Peyer's patch (tissue), 4 donors: ENCODE data around the gene CT45A2.
"Not testable (repeated sequence)": the region's sequence is repeated elsewhere in the genome, so short reads cannot be mapped to it uniquely, and the experiment has no call there.

ENCODE experiments used
- CTCF ChIP-seq, 6 experiments: fragments of 450-650 bp in 4 of 6; fragments of 200-600 bp in 2 of 6; sonication (generic) in 1 of 6; IDR thresholded peaks; one replicate each; pipeline ENCODE4 v1.5.1; 2017 to 2019; ENCODE audit warnings: antibody characterized with exemption in 6 of 6, mild to moderate bottlenecking in 3 of 6, moderate library complexity in 1 of 6
- POLR2A ChIP-seq, 2 donors: fragments of 450-650 bp; IDR thresholded peaks; one replicate each; pipeline ENCODE4 v1.5.1; 2017; ENCODE audit warnings: antibody characterized with exemption in 2 of 2, mild to moderate bottlenecking in 2 of 2, moderate library complexity in 2 of 2

GRCh38 chrX:135854438-135854837, 34.6 kb upstream of the CT45A2 start, which contains the start of gene CT45A8:
- not testable (repeated sequence) for TF ChIP-seq CTCF, POLR2A (IDR thresholded peaks at IDR 0.05)
